Prostate gland (tissue), 2 donors: ENCODE results near the gene SEC11A.

ENCODE experiments used
- CTCF ChIP-seq, 4 experiments: fragments of 200-600 bp in 2 of 4; fragments of 450-650 bp in 2 of 4; sonication (generic) in 2 of 4; IDR thresholded peaks; 1 replicate in 3 of 4; 2 replicates in 1 of 4; pipeline ENCODE4 v1.5.1; 2016 to 2019; ENCODE audit warnings: antibody characterized with exemption in 4 of 4, mild to moderate bottlenecking in 2 of 4, moderate library complexity in 2 of 4
- POLR2AphosphoS5 ChIP-seq: sonication (generic); formaldehyde crosslinking; IDR thresholded peaks from one replicate; pipeline ENCODE4 v1.6.1; 2017; ENCODE audit warnings: antibody characterized with exemption

- TF ChIP-seq CTCF (IDR thresholded peaks at IDR 0.05) (no peak), POLR2AphosphoS5 (no peak)
Measured at GRCh38 chr15:84645496-84645895, 70.4 kb downstream of the SEC11A start.
